HepG2 (cell line): ENCODE measurements around the gene HIBADH. TPM values are rescaled to one million over a fixed set of nuclear protein-coding genes. Genes with fewer than 3 reads are reported as not detected.

ENCODE experiments used
- ELF1 ChIP-seq: sonication (generic); formaldehyde crosslinking; IDR thresholded peaks from 2 replicates; pipeline ENCODE4 v1.4.0; 2020; ENCODE audit warnings: missing genetic modification reagents
- FOXP4 ChIP-seq: sonication (generic); formaldehyde crosslinking; IDR thresholded peaks from 2 replicates; pipeline ENCODE4 v1.4.0; 2020; ENCODE audit warnings: missing genetic modification reagents
- HIC2 ChIP-seq: sonication (generic); formaldehyde crosslinking; IDR thresholded peaks from 2 replicates; pipeline ENCODE4 v1.9.0; 2022; ENCODE audit warnings: low read depth, missing genetic modification reagents
- HNRNPLL ChIP-seq: fragments of 200-400 bp; formaldehyde crosslinking; IDR thresholded peaks from 2 replicates; pipeline ENCODE4 v1.6.1; 2017; ENCODE audit warnings: mild to moderate bottlenecking, low read depth, low read length; ENCODE audit not compliant: poor library complexity, severe bottlenecking
- KLF11 ChIP-seq: IDR thresholded peaks from 2 replicates; pipeline ENCODE4 v1.6.1; 2016; ENCODE audit warnings: missing compliant biosample characterization
- MED8 ChIP-seq: sonication (generic); formaldehyde crosslinking; IDR thresholded peaks from 2 replicates; pipeline ENCODE4 v1.8.1; 2023; ENCODE audit warnings: mild to moderate bottlenecking, missing genetic modification reagents; ENCODE audit not compliant: insufficient replicate concordance
- MTF1 ChIP-seq: sonication (generic); formaldehyde crosslinking; IDR thresholded peaks from 2 replicates; pipeline ENCODE4 v1.5.0; 2020; ENCODE audit warnings: missing genetic modification reagents
- SALL2 ChIP-seq: sonication (generic); formaldehyde crosslinking; IDR thresholded peaks from 2 replicates; pipeline ENCODE4 v1.8.1; 2023; ENCODE audit warnings: mild to moderate bottlenecking, missing genetic modification reagents, inconsistent platforms
- SMAD9 ChIP-seq: sonication (generic); formaldehyde crosslinking; IDR thresholded peaks from 2 replicates; pipeline ENCODE4 v1.5.1; 2020; ENCODE audit warnings: mild to moderate bottlenecking, missing genetic modification reagents
- STAG1 ChIP-seq: sonication (generic); formaldehyde crosslinking; IDR thresholded peaks from 2 replicates; pipeline ENCODE4 v1.4.0; 2020; ENCODE audit warnings: missing genetic modification reagents
- TAF15 ChIP-seq: fragments of 200-400 bp; formaldehyde crosslinking; IDR thresholded peaks from one replicate; pipeline ENCODE4 v1.6.1; 2018; ENCODE audit warnings: mild to moderate bottlenecking, low read depth, low read length; ENCODE audit not compliant: poor library complexity, severe bottlenecking
- ZNF282 ChIP-seq: fragments of 450-650 bp; IDR thresholded peaks from 2 replicates; pipeline ENCODE4 v1.6.1; 2018; ENCODE audit not compliant: partially characterized antibody
- ZNF296 ChIP-seq: sonication (generic); formaldehyde crosslinking; conservative IDR thresholded peaks from 2 replicates; pipeline ENCODE4 v1.5.0; 2020; ENCODE audit warnings: mild to moderate bottlenecking, missing genetic modification reagents
- ZNF382 ChIP-seq: sonication (generic); formaldehyde crosslinking; IDR thresholded peaks from 2 replicates; pipeline ENCODE4 v1.5.0; 2020; ENCODE audit warnings: missing genetic modification reagents, mild to moderate bottlenecking, borderline replicate concordance
- ZNF570 ChIP-seq: sonication (generic); formaldehyde crosslinking; IDR thresholded peaks from 2 replicates; pipeline ENCODE4 v1.4.0; 2020; ENCODE audit warnings: mild to moderate bottlenecking, missing genetic modification reagents, borderline replicate concordance
- ZSCAN5A ChIP-seq: sonication (generic); formaldehyde crosslinking; IDR thresholded peaks from 2 replicates; pipeline ENCODE4 v1.8.0; 2022; ENCODE audit warnings: mild to moderate bottlenecking, missing genetic modification reagents, borderline replicate concordance
- polyA plus RNA-seq, 8 experiments: library from polyadenylated mRNA; depleted of rRNA in 3 of 8; stranded (reverse) in 7 of 8; unstranded in 1 of 8; fragments of >200 nt; fragmentation: Illumina TruSeq in 4 of 8; extraction: Trizol in 4 of 8; gene quantifications; 2 replicates each; pipeline versions ENCODE4 v1.2.1 to v1.2.3, GENCODE V29; 2011 to 2016; ENCODE audit warnings: low read depth in 4 of 8, missing spikeins in 1 of 8, mixed read lengths in 1 of 8; ENCODE audit not compliant: insufficient read depth in 1 of 8
- total RNA-seq, 5 experiments: library from RNA; depleted of rRNA; stranded (reverse); fragments of >200 nt; fragmentation: Illumina TruSeq; extraction: Trizol; gene quantifications; 2 replicates each; pipeline ENCODE4 v1.2.3, GENCODE V29; 2016; ENCODE audit warnings: low read depth in 1 of 5
- TF ChIP-seq, protein P1 (sequence below): IDR thresholded peaks from 2 replicates; pipeline ENCODE4 v1.4.0; 2020; ENCODE audit warnings: mild to moderate bottlenecking, missing genetic modification reagents
- TF ChIP-seq, protein P2 (sequence below): sonication (generic); formaldehyde crosslinking; IDR thresholded peaks from 2 replicates; pipeline ENCODE4 v1.8.1; 2023; ENCODE audit warnings: mild to moderate bottlenecking, inconsistent platforms, moderate library complexity, missing genetic modification reagents, borderline replicate concordance

HIBADH gene
- total and polyA plus RNA-seq, 2 of the 13 experiments (the other 11 are each of a cell fraction or from before 2014, with no cell fraction given): 49.9 to 59.5 TPM

- TF ChIP-seq, protein P1, sequence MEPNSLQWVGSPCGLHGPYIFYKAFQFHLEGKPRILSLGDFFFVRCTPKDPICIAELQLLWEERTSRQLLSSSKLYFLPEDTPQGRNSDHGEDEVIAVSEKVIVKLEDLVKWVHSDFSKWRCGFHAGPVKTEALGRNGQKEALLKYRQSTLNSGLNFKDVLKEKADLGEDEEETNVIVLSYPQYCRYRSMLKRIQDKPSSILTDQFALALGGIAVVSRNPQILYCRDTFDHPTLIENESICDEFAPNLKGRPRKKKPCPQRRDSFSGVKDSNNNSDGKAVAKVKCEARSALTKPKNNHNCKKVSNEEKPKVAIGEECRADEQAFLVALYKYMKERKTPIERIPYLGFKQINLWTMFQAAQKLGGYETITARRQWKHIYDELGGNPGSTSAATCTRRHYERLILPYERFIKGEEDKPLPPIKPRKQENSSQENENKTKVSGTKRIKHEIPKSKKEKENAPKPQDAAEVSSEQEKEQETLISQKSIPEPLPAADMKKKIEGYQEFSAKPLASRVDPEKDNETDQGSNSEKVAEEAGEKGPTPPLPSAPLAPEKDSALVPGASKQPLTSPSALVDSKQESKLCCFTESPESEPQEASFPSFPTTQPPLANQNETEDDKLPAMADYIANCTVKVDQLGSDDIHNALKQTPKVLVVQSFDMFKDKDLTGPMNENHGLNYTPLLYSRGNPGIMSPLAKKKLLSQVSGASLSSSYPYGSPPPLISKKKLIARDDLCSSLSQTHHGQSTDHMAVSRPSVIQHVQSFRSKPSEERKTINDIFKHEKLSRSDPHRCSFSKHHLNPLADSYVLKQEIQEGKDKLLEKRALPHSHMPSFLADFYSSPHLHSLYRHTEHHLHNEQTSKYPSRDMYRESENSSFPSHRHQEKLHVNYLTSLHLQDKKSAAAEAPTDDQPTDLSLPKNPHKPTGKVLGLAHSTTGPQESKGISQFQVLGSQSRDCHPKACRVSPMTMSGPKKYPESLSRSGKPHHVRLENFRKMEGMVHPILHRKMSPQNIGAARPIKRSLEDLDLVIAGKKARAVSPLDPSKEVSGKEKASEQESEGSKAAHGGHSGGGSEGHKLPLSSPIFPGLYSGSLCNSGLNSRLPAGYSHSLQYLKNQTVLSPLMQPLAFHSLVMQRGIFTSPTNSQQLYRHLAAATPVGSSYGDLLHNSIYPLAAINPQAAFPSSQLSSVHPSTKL (CRISPR knock-in tag): peak; percentile 55; the same call in 1 of the 2 replicates
- TF ChIP-seq TAF15 (no peak), ZSCAN5A (CRISPR knock-in tag) (0 out of 2 replicates have a peak, but pooled peaks have one; percentile 27), ZNF296 (CRISPR knock-in tag) (no peak), ELF1 (no peak; the same call in 1 of the 2 replicates), ZNF282 (no peak), ZNF382 (CRISPR knock-in tag) (no peak), SALL2 (CRISPR knock-in tag) (no peak; the same call in 1 of the 2 replicates), HNRNPLL (peak; percentile 72), HIC2 (no peak), MED8 (CRISPR knock-in tag) (no peak), ZNF570 (CRISPR knock-in tag) (no peak), STAG1 (CRISPR knock-in tag) (no peak), KLF11 (no peak), MTF1 (0 out of 2 replicates have a peak, but pooled peaks have one; percentile 26), FOXP4 (CRISPR knock-in tag) (peak; percentile 87), SMAD9 (CRISPR knock-in tag) (no peak)
- TF ChIP-seq, protein P2, sequence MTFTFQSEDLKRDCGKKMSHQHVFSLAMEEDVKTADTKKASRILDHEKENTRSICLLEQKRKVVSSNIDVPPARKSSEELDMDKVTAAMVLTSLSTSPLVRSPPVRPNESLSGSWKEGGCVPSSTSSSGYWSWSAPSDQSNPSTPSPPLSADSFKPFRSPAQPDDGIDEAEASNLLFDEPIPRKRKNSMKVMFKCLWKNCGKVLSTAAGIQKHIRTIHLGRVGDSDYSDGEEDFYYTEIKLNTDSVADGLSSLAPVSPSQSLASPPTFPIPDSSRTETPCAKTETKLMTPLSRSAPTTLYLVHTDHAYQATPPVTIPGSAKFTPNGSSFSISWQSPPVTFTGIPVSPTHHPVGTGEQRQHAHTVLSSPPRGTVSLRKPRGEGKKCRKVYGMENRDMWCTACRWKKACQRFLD: no peak
Measured at GRCh38 chr7:27662490-27663205, at the start of gene HIBADH (continued).
